ENCODE measurements around the gene PRDM5. TPM values are rescaled to one million over a fixed set of nuclear protein-coding genes. Genes with fewer than 3 reads are reported as not detected.

PRDM5 gene
- total RNA-seq, 1 donor from 2014 or later = 4.3 TPM

GRCh38 chr4:120819805-120820437, 102.6 kb downstream of the PRDM5 start:
- ATAC-seq = no peak

- ATAC-seq = no peak
These were observed 106.1 kb downstream of the PRDM5 start for GRCh38 chr4:120816296-120816965.

DNA sequence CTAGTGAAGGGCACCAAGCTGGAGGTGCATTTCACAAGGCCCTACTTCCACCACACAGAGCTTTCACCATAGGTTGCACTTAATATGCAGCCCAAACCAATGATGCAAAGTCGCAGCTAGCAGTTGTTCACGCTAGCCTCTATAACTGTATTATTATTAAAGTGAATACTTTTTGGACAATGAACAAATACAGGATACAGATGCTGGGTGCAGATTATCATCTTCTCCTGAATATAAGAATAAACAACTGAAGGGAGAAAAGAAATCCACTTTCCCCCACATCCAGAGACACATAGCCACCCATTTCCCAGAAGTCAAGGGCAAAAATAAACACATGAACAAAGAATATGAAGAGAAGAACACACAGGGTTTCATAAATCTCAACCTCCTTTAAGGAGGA, 107.2 kb downstream of the PRDM5 start:
- no peak for ATAC-seq

- no peak for ATAC-seq
These were observed 107.6 kb downstream of the PRDM5 start for GRCh38 chr4:120814886-120815285.

DNA sequence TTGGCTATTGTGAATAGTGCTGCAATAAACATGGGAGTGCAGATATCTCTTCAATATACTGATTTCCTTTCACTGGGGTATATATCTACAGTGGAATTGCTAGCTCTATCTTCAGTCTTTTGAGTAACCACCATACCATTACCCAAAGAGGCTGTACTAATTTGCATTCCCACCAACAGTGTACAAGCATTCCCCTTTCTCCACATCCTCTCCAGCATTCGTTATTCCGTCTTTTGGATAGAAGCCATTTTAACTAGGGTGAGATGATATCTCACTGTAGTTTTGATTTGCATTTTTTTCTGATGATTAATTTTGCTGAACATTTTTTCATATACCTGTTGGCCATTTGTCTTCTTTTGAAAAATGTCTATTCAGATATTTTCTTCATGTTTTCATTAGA, 110.3 kb downstream of the PRDM5 start:
- no peak for ATAC-seq

DNA sequence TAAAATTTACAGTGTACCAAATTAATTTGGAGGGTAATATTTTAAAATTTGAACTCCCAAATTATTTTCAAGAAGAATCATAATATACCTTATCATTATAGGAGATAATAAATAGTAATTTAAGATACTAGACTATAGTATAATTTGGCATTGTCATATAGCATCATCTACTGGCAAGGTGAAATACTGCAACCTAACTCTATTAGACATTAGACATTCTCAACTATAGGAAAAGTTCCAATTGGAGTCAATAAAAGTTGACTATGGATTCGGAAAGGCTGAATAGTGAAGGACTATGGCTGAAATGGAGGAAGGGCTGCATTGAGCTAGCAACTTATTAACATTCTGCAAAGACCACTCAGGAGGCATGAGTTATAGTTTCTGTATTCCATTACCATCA, 113.0 kb downstream of the PRDM5 start:
- no peak for ATAC-seq

- ATAC-seq = no peak
These were observed 113.9 kb downstream of the PRDM5 start for GRCh38 chr4:120808475-120809141.

DNA sequence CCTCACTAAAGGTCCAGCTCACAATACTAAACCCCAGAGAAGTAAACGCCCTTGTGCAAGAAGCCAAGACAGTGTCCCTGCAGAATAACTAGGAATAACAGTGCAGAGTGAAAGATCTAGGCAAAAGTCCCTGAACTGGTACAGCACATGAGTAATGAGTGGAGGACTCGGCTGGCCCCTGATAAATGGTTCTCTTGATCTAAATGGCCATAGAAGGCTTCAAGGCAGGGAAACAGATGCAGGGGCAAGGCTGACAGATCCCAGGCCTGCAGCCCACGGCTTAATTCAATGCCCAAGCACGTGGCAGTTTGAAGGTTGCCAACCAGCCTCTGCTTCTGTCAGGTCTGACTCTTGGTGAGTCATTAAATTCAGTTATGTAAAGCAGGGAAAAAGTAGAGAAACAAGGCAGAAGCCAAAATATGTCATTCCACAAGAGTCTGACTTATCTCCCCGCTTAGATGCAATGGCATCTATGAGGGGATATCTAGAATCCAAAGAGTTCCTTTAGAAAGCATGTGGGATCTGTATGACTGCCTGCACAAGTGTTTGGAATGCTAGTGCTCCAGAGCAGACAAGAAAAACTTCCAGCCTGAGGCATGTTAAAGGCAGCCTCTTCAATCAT, 121.3 kb downstream of the PRDM5 start:
- ATAC-seq = no peak

- ATAC-seq = no peak
These were observed 124.0 kb downstream of the PRDM5 start for GRCh38 chr4:120798570-120798969.

DNA sequence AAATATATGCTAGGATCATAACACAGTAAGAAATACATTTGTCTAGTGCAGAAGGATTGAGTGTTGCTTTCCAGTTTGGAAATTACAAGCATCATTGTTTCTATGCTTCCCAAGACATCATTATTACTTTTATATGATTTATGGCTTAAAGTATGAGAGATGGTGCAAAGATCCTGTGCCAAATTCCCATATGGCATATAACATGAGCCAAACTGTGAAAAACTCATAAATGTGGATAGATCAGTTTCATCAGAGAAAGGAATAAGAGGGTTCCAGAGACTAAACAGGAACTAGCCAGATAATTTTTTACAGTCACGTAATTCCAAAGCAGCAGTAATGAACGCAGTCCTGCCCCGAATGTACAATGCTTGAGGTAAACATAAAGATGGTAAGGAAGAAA, 126.3 kb downstream of the PRDM5 start:
- ATAC-seq = no peak

DNA sequence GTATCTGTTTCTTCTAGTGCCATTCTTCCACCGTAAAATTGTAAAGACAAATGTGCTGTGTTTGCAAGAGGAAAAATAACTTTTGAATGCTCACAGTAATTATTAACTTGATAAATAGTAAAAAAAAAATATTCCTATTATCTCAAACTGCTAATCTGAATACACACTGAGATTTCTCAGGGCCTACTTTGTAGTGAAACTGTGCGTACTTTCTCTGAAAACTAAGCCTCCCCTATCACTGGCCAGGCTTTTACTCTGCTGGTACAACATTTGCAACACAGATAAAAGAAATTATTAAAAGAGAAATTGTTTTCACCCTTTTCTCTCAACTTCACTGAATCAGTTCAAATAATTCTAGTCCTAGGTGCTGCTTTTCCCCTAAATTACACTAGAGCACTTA, 137.3 kb downstream of the PRDM5 start:
- ATAC-seq = no peak

- no peak for ATAC-seq
These were observed 145.1 kb downstream of the PRDM5 start for GRCh38 chr4:120777459-120777858.

DNA sequence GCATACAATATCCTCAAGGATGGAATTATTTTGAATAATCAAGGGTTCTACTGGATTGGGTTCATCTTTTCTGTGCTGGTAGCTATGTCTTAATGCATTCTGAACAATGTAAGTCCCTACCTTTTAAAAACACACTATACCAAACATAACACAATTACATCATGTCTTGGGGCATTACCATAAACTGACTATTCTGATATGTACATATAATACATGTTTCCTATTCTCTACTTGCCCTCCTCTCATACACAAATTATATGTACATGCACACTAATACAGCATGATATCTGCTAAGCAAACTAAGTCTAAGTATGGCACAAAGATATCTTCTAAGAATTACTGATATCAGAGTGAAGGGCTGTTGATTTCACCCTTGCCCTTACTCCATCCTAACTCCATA, 147.1 kb downstream of the PRDM5 start:
- no peak for ATAC-seq

DNA sequence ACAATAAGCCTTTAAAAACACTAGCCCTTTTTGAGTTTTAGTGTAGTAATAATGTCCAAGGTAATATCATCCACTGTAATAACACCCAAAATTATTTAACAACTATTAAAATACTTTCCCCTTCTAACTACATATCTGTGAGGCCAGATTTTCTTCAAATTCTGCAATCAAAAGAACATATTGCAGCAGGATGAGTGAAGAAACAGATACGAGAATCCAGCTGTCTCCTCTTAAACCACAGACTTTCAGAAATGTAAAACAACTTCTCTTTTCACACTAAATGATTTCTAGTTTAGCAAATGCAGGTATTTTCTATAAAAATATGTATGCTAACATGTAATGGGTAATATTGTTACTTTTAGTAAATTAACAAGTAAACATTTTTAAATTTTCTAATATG, 148.9 kb downstream of the PRDM5 start:
- no peak for ATAC-seq

- no peak for ATAC-seq
These were observed 150.6 kb downstream of the PRDM5 start for GRCh38 chr4:120771907-120772306.

DNA sequence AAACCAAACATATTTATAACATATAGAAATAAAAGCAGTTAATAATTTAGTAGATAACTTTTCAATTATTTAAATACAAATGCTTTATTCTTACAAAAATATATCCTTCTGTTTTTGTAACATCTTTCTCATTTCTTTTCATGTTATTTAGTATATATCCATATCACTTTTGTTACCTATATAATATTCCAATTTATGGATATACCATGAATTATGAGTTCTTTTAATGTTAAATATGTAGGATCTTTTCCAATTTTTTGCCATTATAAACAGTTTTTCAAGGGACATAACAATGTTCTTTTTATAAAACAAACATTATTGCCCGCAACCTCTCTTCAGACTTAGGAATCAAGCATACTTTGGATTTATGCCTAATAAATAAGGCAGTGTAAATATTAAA, 151.6 kb downstream of the PRDM5 start:
- no peak for ATAC-seq

DNA sequence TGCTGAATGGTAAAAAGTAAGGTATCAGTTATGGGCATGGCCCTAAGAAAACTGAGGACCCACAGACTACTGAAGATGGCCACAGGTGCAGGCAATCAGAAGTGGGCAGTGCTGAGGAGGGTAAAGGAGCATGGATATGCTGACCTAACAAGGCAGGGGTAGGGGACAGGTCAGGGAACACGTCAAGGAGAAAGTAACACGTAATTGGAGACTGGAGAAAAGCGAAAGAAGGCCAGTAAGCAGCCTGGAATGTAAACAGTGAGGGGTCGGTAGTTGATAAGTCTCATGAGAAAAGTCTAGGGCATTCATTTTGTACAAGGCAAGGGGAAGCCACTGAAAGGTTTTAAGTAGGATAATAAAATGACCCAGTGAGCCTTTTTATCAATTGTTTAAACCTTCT, 153.3 kb downstream of the PRDM5 start:
- ATAC-seq = no peak

DNA sequence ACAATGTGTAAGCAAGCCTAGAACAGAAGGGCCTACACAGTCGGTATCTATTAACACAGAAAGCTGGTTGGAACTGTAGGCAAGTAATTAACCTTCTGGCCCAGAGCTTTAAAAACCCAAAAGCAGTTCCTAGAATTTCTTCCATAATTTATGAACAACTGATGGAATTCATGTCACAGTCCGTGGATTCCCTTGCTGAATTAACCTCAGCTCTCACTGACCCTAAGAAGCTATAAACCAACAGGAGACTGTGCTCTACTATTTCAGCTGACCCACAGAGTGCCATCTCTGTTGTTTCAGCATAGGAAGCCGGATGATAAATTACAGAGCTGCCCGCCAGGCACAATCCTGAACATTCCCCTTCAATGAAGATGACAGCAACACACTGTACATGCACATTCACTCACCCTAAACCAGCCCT, 157.3 kb downstream of the PRDM5 start:
- ATAC-seq = no peak

GRCh38 chr4:120763650-120764049, 158.9 kb downstream of the PRDM5 start:
- ATAC-seq = no peak

DNA sequence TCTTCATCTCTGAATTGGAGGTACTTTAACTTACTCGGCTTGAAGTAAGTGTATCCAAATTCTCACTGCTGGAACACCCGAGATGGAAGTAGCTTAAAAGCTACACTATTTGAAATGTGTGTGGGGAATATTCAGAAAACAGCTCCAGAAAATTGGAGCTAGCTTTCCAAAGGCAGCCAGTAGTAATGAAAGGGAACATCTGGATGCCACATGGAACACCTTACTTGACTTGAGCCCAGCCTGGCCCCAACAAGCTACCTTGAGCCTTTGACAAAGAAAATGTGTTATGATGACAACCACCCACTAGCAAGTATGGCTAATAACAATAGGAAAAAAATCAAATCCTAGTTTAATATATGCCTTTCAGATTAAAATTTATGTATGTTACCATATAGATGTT, 161.5 kb downstream of the PRDM5 start:
- ATAC-seq = no peak

GRCh38 chr4:120760047-120760446, 162.5 kb downstream of the PRDM5 start:
- no peak for ATAC-seq

DNA sequence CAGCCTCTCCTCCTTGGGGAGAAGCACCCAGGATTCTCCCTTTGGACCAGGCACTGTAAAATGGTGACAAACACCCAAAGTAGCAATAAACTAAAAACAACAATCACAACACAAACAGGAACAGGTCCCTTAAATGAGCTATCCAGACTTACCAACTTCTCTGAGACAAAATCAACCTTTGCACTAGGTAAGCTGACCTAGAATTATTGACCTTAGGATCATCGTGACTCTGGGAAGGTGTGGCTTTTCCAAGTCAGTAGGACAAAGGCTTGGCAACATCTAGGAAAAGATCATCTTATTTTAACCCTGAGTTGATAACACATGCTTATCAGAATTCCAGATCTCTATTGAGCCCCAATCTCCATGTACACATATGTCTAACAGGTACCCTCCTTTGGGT, 166.7 kb downstream of the PRDM5 start:
- ATAC-seq = no peak

DNA sequence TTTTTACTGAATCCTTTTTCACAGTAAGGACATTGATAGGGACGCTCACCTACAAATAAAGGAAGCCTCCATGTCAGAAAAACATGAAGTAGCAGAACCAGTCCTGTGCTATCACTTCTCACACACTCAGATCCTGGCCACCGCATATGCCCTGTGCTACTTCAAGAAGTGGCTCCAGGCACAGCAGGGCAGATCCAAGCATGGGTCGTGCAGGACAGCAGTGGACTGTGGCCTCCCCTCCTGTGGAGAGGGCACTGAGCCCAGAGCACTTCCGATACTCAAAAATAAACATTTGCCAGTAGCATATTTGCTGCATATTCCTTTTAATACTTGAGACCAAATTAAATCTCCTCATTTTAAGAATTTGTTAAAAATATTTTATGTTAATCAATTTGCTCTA, 167.9 kb downstream of the PRDM5 start:
- no peak for ATAC-seq

- ATAC-seq = no peak
These were observed 168.7 kb downstream of the PRDM5 start for GRCh38 chr4:120753854-120754253.

Measured in esophagus mucosa (tissue), 1 donor.